HepG2 (cell line): ENCODE results near the gene INSIG2. TPM values are rescaled to one million over a fixed set of nuclear protein-coding genes. Genes with fewer than 3 reads are reported as not detected.

ENCODE experiments used
- ATAC-seq: fragments of 200-7000 bp; cut with Tn5 transposase; 3 replicates; pipeline ENCODE4 v1.9.1; 2020; ENCODE audit warnings: mild to moderate bottlenecking, moderate library complexity
- BruUV-seq: library from RNA; stranded (reverse); fragments of 400-500 nt; replicated peaks from 2 replicates; lab custom pipeline; 2021; lab: Mats Ljungman, UMichigan
- CTCF ChIA-PET: fragments of 300-600 bp; formaldehyde crosslinking; extraction: SDS; loops from one replicate; lab custom pipeline; 2021; ENCODE audit warnings: low total read pairs, inconsistent platforms, low intra/inter-chr PET ratio; lab: Yijun Ruan, JAX
- POLR2A ChIA-PET: fragments of 350-600 bp; sonication (Branson Sonifier 250); formaldehyde crosslinking; loops from one replicate; lab custom pipeline; 2020; ENCODE audit warnings: antibody characterized with exemption, inconsistent platforms; lab: Yijun Ruan, JAX
- DNase-seq: peaks from one replicate; pipeline ENCODE4 v3.0.0-alpha.2; 2015; ENCODE audit warnings: low spot score
- FAIRE-seq: peaks from 3 replicates; lab custom pipeline; 2011; peaks lifted over from hg19 to GRCh38; lab: Jason Lieb, UNC
- H2AFZ ChIP-seq: one replicate; pipeline ENCODE4 v1.6.1; 2011; ENCODE audit warnings: low read length, inconsistent platforms
- H3K27ac ChIP-seq: fragments of 300-600 bp; 3 replicates; pipeline ENCODE4 v1.8.0; 2011; ENCODE audit warnings: mixed run types, mild to moderate bottlenecking, mixed read lengths, low read length, inconsistent platforms; ENCODE audit not compliant: insufficient read depth; ENCODE audit errors: extremely low read length
- H3K27me3 ChIP-seq, 2 experiments: fragments of 200-600 bp in 1 of 2; 2 replicates in 1 of 2; 3 replicates in 1 of 2; pipeline versions ENCODE4 v1.6.0 to v1.8.0; 2011; ENCODE audit warnings: low read length in 2 of 2, mild to moderate bottlenecking in 2 of 2, moderate library complexity in 2 of 2, inconsistent platforms in 1 of 2; ENCODE audit not compliant: insufficient read depth in 2 of 2, control insufficient read depth in 1 of 2
- H3K36me3 ChIP-seq, 2 experiments: fragments of 200-600 bp in 1 of 2; replicated peaks in 1 of 2; 2 replicates in 1 of 2; 3 replicates in 1 of 2; pipeline versions ENCODE4 v1.5.1 to v1.8.0; 2011; ENCODE audit warnings: low read length in 2 of 2, inconsistent platforms in 1 of 2; ENCODE audit not compliant: insufficient read depth in 2 of 2, control insufficient read depth in 1 of 2
- H3K4me1 ChIP-seq: 2 replicates; pipeline ENCODE4 v1.5.1; 2012; ENCODE audit warnings: low read length, inconsistent platforms; ENCODE audit not compliant: insufficient read depth
- H3K4me2 ChIP-seq: 2 replicates; pipeline ENCODE4 v1.6.0; 2011; ENCODE audit warnings: low read depth, low read length, inconsistent platforms
- H3K4me3 ChIP-seq, 3 experiments: fragments of 200-600 bp in 1 of 3; sonication (generic), shearing (Covaris generic) in 1 of 3; replicated peaks in 1 of 3; 2 replicates each; pipeline ENCODE4 v1.5.1; 2011 to 2016; ENCODE audit warnings: low read length in 3 of 3, inconsistent platforms in 2 of 3, low read depth in 2 of 3, mild to moderate bottlenecking in 2 of 3, control low read depth in 1 of 3, mixed read lengths in 1 of 3; ENCODE audit not compliant: insufficient read depth in 1 of 3
- H3K79me2 ChIP-seq: one replicate; pipeline ENCODE4 v1.6.1; 2011; ENCODE audit warnings: low read length, inconsistent platforms; ENCODE audit not compliant: insufficient read depth
- H3K9ac ChIP-seq: 2 replicates; pipeline ENCODE4 v1.6.0; 2011; ENCODE audit warnings: mild to moderate bottlenecking, low read depth, low read length, inconsistent platforms; ENCODE audit not compliant: insufficient read depth
- H3K9me3 ChIP-seq: 2 replicates; pipeline ENCODE4 v1.5.1; 2012; ENCODE audit warnings: mild to moderate bottlenecking, low read length
- H4K20me1 ChIP-seq: 2 replicates; pipeline ENCODE4 v1.6.0; 2011; ENCODE audit warnings: inconsistent platforms, mild to moderate bottlenecking, low read length, moderate library complexity; ENCODE audit not compliant: insufficient read depth
- DBP ChIP-seq: sonication (generic); formaldehyde crosslinking; IDR thresholded peaks from 2 replicates; pipeline ENCODE4 v1.4.0; 2020; ENCODE audit warnings: missing genetic modification reagents; ENCODE audit errors: not compliant biosample characterization
- ELF3 ChIP-seq: IDR thresholded peaks from 2 replicates; pipeline ENCODE4 v1.6.1; 2016; ENCODE audit warnings: missing genetic modification reagents, missing compliant biosample characterization
- HMGA1 ChIP-seq: sonication (generic); formaldehyde crosslinking; conservative IDR thresholded peaks from 2 replicates; pipeline ENCODE4 v1.4.0; 2020; ENCODE audit warnings: missing genetic modification reagents
- IRF2 ChIP-seq: IDR thresholded peaks from 2 replicates; pipeline ENCODE4 v1.6.1; 2018; ENCODE audit warnings: missing genetic modification reagents, missing compliant biosample characterization
- KDM3A ChIP-seq: IDR thresholded peaks from 2 replicates; pipeline ENCODE4 v1.6.1; 2018; ENCODE audit warnings: low read depth, missing compliant biosample characterization
- KLF16 ChIP-seq, 2 experiments: sonication (generic) in 1 of 2; formaldehyde crosslinking in 1 of 2; IDR thresholded peaks; 2 replicates each; pipeline versions ENCODE4 v1.6.1 to v1.8.0; 2016 to 2023; ENCODE audit warnings: missing genetic modification reagents in 2 of 2, missing compliant biosample characterization in 1 of 2
- MAFG ChIP-seq: sonication (generic); formaldehyde crosslinking; IDR thresholded peaks from 2 replicates; pipeline ENCODE4 v1.5.1; 2020; ENCODE audit warnings: mild to moderate bottlenecking, missing genetic modification reagents
- POLR2A ChIP-seq, 2 experiments: IDR thresholded peaks; 2 replicates each; pipeline ENCODE4 v1.6.1; 2011; ENCODE audit warnings: low read depth in 2 of 2, low read length in 2 of 2, mild to moderate bottlenecking in 1 of 2, moderate library complexity in 1 of 2; ENCODE audit not compliant: insufficient read depth in 1 of 2
- SIX4 ChIP-seq: sonication (generic); formaldehyde crosslinking; IDR thresholded peaks from 2 replicates; pipeline ENCODE4 v1.4.0; 2020; ENCODE audit warnings: missing genetic modification reagents
- ZKSCAN8 ChIP-seq: IDR thresholded peaks from 2 replicates; pipeline ENCODE4 v1.6.1; 2016; ENCODE audit warnings: borderline replicate concordance, missing genetic modification reagents, missing compliant biosample characterization
- ZNF34 ChIP-seq: sonication (generic); formaldehyde crosslinking; IDR thresholded peaks from 2 replicates; pipeline ENCODE4 v1.4.0; 2020; ENCODE audit warnings: mild to moderate bottlenecking, missing genetic modification reagents, borderline replicate concordance
- ZNF550 ChIP-seq: sonication (generic); formaldehyde crosslinking; IDR thresholded peaks from 2 replicates; pipeline ENCODE4 v1.4.0; 2020; ENCODE audit warnings: mild to moderate bottlenecking, missing genetic modification reagents, borderline replicate concordance
- WGBS: methylation state at CpG from one replicate; pipeline ENCODE4 v1.1.6; 2017; ENCODE audit warnings: low lambda C conversion rate; 5-methylcytosine and 5-hydroxymethylcytosine counted together
- in situ Hi-C: cut with HindIII; loops from 2 replicates; pipeline ENCODE4 v1.10.0; 2017; ENCODE audit warnings: low pct_unique_long_range_greater_than_20kb; ENCODE audit not compliant: extremely low pct_ligation_motif_present
- intact Hi-C: fragments of 100-400 bp; cut with micrococcal nuclease; formaldehyde crosslinking; loops from one replicate; pipeline ENCODE4 v1.10.0; 2022; ENCODE audit not compliant: unreplicated experiment
- polyA plus RNA-seq, 8 experiments: library from polyadenylated mRNA; depleted of rRNA in 3 of 8; stranded (reverse) in 7 of 8; unstranded in 1 of 8; fragments of >200 nt; fragmentation: Illumina TruSeq in 4 of 8; extraction: Trizol in 4 of 8; gene quantifications; 2 replicates each; pipeline versions ENCODE4 v1.2.1 to v1.2.3, GENCODE V29; 2011 to 2016; ENCODE audit warnings: low read depth in 4 of 8, missing spikeins in 1 of 8, mixed read lengths in 1 of 8; ENCODE audit not compliant: insufficient read depth in 1 of 8
- total RNA-seq, 5 experiments: library from RNA; depleted of rRNA; stranded (reverse); fragments of >200 nt; fragmentation: Illumina TruSeq; extraction: Trizol; gene quantifications; 2 replicates each; pipeline ENCODE4 v1.2.3, GENCODE V29; 2016; ENCODE audit warnings: low read depth in 1 of 5
- TF ChIP-seq, protein P1 (sequence below): sonication (generic); formaldehyde crosslinking; IDR thresholded peaks from 2 replicates; pipeline ENCODE4 v1.4.0; 2020; ENCODE audit warnings: missing genetic modification reagents, mild to moderate bottlenecking, borderline replicate concordance
- TF ChIP-seq, protein P2 (sequence below): IDR thresholded peaks from 2 replicates; pipeline ENCODE4 v1.6.1; 2016
- TF ChIP-seq, protein P3 (sequence below): sonication (generic); formaldehyde crosslinking; IDR thresholded peaks from 2 replicates; pipeline ENCODE4 v1.8.1; 2022; ENCODE audit warnings: mild to moderate bottlenecking, missing genetic modification reagents

The INSIG2 gene
- total and polyA plus RNA-seq, 2 of the 13 experiments (the other 11 are each of a cell fraction or from before 2014, with no cell fraction given), result 73.5 to 481 TPM

GRCh38 chr2:118145207-118145606, 56.9 kb downstream of the INSIG2 start:
- H3K4me1 ChIP-seq, result peaks cover 37% of the 10 kb centered on the region
- H3K36me3 ChIP-seq, result no peaks in the 10 kb centered on the region
- peak overlapping the region; percentile 72 for H3K4me2 ChIP-seq
- H3K4me3 ChIP-seq, result 0 out of 6 replicates have a peak overlapping the region, but pooled peaks of 1 of the 3 experiments have one; percentile 1
- no peak for ATAC-seq
- no peak for FAIRE-seq
- CTCF ChIA-PET, result no interaction called here
- H3K27ac ChIP-seq, result no peak overlapping the region
- TF ChIP-seq SIX4 (CRISPR knock-in tag) (no peak), HMGA1 (no peak), ELF3 (no peak), DBP (CRISPR knock-in tag) (no peak), MAFG (no peak), ZNF34 (no peak), IRF2 (CRISPR knock-in tag) (no peak), KLF16 (CRISPR knock-in tag; IDR thresholded peaks at IDR 0.05) (no peak), POLR2A (IDR thresholded peaks at IDR 0.05; ENCODE audit: insufficient read depth in 1 of 2, low read depth in 2 of 2, low read length in 2 of 2) (no peak), ZKSCAN8 (no peak), ZNF550 (CRISPR knock-in tag) (no peak), KDM3A (CRISPR knock-in tag) (no peak)
- TF ChIP-seq, protein P1, sequence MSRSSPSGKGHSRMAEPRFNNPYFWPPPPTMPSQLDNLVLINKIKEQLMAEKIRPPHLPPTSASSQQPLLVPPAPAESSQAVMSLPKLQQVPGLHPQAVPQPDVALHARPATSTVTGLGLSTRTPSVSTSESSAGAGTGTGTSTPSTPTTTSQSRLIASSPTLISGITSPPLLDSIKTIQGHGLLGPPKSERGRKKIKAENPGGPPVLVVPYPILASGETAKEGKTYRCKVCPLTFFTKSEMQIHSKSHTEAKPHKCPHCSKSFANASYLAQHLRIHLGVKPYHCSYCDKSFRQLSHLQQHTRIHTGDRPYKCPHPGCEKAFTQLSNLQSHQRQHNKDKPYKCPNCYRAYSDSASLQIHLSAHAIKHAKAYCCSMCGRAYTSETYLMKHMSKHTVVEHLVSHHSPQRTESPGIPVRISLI (CRISPR knock-in tag), result no peak
- TF ChIP-seq, protein P2, sequence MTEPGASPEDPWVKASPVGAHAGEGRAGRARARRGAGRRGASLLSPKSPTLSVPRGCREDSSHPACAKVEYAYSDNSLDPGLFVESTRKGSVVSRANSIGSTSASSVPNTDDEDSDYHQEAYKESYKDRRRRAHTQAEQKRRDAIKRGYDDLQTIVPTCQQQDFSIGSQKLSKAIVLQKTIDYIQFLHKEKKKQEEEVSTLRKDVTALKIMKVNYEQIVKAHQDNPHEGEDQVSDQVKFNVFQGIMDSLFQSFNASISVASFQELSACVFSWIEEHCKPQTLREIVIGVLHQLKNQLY (CRISPR knock-in tag), result no peak
- TF ChIP-seq, protein P3, sequence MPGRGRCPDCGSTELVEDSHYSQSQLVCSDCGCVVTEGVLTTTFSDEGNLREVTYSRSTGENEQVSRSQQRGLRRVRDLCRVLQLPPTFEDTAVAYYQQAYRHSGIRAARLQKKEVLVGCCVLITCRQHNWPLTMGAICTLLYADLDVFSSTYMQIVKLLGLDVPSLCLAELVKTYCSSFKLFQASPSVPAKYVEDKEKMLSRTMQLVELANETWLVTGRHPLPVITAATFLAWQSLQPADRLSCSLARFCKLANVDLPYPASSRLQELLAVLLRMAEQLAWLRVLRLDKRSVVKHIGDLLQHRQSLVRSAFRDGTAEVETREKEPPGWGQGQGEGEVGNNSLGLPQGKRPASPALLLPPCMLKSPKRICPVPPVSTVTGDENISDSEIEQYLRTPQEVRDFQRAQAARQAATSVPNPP (CRISPR knock-in tag), result no peak
- BruUV-seq, result no TSS peak
- in situ Hi-C loops, result no loop called here
- H3K79me2 ChIP-seq, result no peaks in the 10 kb centered on the region
- no peak for DNase-seq
- POLR2A ChIA-PET, result no interaction called here
- no peak overlapping the region for H2AFZ ChIP-seq
- H4K20me1 ChIP-seq, result no peaks in the 10 kb centered on the region
- no peak overlapping the region for H3K9ac ChIP-seq
- intact Hi-C loops, result no loop called here
- H3K9me3 ChIP-seq, result no peaks in the 10 kb centered on the region
- H3K27me3 ChIP-seq, result no peaks in the 10 kb centered on the region
- WGBS, result 47% methylated on average over 1 of the region's 1 CpG
